Suppressor macrophage treated with lipopolysaccharide for 4 hours (primary cell): ENCODE results near the gene ADAM23.

Experiments used
- DNase-seq: peaks from one replicate; pipeline ENCODE4 v3.0.0-alpha.2; 2020

Gene ADAM23

GRCh38 chr2:206443735-206444527 is 599 bp downstream of the ADAM23 start:
- peak; percentile 31 for DNase-seq

GRCh38 chr2:206445948-206446347 is 2.6 kb downstream of the ADAM23 start:
- no peak for DNase-seq

DNA sequence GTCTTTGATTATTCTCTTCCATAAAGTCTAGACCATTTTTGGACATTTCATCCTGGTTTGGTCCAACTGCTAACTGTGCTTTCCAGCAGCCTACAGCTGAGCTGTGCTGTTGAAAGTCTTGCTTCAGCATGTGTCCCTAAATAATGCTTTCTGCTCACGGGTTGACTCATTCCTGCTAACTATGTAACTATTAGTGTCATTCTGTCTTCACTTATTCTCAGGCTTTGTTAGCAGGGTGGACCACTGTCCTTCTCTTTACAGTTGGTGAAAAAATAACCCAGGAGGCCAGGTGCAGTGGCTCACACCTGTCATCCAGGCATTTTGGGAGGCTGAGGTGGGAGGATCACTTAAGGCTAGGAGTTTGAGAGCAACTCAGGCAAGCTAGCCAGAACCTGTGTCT is 8.9 kb downstream of the ADAM23 start:
- no peak for DNase-seq

- no peak for DNase-seq
Observed at GRCh38 chr2:206452750-206453149, 9.4 kb downstream of the ADAM23 start.

DNA sequence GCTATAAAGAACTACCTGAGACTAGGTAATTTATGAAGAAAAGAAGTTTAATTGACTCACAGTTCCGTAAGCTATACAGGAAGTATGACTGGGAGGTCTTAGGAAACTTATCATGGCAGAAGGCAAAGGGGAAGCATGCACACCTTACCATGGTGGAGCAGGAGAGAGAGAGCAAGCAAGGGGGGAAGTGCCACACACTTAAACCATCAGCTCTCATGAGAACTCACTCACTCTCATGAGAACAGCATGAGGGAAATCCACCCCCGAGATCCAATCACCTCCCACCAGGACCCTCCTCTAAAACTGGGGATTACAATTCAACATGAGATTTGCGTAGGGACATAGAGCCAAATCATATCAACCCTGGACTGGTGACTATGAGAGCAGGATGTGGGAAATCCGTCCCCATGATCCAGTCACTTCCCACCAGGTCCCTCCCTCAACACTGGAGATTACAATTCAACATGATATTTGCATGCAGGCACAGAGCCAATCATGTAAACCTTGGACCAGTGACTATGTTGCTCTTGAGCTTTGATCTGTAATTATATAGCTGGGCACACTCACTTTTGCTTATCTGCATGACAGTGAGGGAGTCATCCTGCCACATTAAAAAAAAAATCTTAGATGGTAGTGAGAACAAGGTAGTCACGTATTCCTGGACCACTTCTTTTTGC is 12.9 kb downstream of the ADAM23 start:
- DNase-seq = no peak

GRCh38 chr2:206457188-206457634 is 13.9 kb downstream of the ADAM23 start:
- peak; percentile 7 for DNase-seq

DNA sequence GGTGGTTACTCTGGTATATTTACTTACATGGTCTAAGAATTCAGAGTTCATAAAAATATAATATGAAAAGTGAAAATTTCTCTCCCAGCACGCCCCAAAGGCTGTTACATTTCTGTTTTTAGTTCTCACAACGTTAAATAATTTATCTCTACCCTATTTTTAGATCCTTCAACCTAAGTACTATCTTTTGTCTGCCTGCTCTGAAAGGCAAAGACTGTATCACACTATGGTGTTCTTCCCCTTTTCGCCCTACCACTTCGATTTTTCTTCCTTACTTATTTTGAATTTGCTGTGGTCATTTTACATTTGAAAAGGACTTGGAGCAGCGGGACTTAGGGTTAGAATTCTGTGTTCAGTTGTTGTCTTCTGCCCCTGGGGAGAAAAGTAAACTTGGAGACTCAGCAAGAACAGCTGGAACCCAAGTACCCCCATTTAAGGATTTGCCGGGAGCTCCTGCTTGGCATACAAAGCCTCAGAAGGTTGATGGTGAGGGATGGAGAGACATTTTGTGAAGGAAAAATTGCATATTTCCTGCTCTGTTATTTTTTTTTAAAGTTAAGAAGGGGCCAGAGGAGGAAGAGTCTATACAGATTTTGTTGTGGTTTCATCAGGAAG is 19.0 kb downstream of the ADAM23 start:
- no peak for DNase-seq

DNA sequence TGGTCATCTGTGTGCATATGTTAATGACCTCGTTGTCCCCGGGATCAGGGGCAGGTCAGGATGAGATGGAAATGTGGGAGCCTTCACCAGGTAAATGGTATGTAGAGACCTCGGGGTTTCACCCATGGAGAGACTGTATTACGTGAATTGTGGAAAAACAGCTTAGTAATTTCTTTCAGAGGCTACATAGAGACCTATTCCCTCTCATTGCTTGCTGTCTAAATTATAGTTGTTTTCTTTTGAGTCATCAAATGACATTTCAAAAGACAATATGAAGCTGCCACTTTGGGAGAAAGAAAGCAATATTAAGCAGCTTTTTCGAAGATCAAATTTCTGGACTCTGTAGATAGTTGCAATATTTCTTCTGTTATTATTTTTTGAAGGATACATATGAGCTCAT is 20.4 kb downstream of the ADAM23 start:
- DNase-seq = no peak

DNA sequence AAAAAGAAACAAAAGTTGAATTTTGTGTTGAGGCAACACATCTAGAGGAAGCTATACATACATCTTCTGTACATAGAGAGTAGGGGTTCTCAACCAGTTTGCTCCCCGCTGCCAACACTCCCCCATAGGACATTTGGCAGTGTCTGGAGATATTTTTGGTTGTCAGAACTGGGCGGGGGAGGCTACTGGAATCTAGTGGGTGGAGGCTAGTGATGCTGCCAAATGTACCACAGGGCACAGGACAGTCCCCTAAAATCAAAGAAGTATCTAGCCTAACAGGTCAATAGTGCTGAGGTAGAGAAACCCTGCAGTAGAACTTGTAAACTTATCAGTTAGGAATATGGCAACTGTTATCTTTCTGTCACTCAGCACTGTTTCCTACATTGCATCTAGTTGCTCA is 21.3 kb downstream of the ADAM23 start:
- DNase-seq = no peak

- DNase-seq = no peak
Observed at GRCh38 chr2:206471524-206472062, 28.3 kb downstream of the ADAM23 start.

DNA sequence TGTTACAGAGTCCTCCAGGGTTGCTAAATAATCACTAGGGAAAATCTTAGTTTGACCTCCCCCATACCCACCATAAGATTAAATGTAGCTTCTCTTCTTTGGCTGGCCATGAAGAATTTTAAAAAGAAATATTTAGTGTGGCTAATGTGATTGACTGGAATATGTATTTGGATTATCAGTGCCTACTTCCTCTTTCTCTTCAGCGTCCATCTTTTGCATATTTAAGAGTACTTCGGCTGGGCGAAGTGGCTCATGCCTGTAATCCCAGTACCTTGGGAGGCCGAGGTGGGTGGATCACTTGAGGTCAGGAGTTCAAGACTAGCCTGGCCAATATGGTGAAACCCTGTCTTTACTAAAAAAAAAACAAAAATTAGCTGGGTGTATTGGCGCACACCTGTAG is 28.8 kb downstream of the ADAM23 start:
- no peak for DNase-seq

DNA sequence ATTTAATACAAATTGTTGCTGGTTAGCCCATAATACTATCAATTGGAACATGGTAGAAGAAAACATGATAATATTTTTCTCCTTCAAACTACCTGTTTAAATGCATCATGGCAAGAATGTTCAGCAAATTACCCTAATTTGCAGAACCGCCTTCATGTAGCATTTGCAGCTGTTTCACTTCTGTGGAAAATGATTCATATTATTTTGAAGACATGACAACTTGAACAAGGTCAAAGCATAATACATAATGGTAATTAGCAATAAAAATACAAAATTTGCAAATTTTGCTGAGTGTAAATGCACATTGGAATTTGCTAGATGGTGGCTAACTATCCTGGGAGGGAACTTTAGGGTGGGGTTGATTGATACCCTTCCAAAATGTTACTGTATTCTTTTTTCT is 30.8 kb downstream of the ADAM23 start:
- no peak for DNase-seq

DNA sequence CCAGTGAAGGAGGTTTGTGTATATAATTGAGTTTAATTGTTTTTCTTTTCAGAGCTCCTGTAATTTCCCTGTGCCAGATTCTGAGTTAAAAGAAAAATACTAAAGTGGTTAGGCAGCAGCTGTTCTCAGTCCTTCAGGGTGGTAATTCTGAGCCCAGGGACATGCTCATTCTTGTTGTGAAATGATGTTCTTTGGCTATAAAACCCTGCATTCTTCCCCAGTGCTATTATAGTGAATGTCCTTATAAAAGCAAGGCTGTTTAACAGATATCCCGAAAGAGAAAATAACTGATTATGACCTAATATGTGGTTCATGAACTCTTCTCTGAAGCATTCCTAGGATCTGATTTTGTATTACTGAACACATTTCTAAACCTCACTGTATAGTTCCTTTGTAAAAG is 34.0 kb downstream of the ADAM23 start:
- DNase-seq = no peak

- DNase-seq = no peak
Observed at GRCh38 chr2:206478340-206478739, 35.0 kb downstream of the ADAM23 start.

DNA sequence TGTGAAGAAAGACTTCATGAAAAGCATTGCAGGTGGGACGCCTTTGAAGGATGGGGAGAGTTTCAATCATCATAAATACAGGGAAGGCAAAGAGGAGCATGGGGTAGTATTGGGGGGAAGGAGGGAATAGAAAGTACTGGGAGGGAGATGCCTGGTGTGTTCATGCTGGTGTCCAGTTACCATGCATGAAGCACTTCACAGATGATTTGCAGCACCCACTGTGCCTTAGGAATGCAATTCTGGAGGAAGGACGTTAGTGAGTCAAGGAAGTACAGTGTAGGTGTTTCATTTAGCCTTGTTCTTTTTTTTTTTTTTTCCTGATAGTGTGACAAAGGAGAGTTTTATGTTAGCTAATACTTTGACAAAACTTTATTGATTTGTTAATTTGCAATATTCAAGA is 36.8 kb downstream of the ADAM23 start:
- DNase-seq = no peak

DNA sequence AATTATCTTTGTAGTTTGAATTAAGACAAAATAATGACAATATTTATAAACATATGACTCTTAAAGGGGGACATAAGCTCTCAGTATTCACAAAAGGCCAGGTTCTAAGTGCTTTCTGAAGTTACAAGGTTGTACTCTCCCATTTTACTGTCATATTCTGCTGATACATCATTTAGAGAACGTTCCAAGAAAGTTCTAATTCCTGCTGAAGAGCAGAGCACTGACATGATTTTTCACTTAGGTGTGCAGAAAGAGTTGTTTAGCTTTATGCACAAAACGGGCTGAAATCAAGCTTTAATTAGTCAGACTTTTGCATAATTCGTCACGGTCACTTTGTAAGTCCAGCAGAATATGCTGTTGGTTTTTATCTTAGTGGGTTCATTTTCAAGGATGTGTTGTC is 37.3 kb downstream of the ADAM23 start:
- DNase-seq = no peak

DNA sequence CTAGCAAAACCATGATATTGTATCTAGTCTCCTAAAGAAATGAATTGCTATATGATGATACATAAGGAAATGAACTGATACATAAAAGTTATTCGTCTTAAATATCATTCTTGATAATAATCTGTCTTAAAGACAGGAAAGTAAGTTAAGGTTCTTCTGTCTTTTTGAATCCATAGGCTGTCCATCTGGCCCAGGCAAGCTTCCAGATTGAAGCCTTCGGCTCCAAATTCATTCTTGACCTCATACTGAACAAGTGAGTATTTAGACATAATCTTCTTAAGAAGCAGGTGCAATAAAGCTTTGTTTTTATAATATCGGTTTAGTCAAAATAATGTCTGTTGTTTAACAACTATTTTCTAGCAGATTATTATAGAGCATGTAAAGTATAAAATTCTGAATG is 37.7 kb downstream of the ADAM23 start:
- DNase-seq = no peak

GRCh38 chr2:206482123-206482522 is 38.8 kb downstream of the ADAM23 start:
- DNase-seq = no peak

DNA sequence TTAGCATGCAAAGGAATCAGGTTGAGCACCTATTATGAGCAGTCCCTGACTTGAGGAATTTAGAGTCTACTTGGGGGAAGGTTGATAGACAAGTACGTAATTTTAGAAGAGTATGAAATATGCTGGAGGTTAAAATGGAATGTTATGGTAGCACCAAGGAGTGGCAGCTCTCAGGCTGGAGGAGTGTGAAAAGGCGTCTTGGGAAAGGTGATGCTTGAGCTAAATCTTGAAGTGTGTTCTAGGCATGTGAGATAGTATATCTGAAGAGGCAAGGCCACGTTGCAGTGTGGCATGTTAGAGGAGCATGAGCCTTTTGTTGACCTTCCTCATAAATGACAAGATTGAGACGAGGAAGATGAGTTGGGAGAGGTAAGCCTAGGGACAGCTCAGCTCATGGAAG is 39.3 kb downstream of the ADAM23 start:
- DNase-seq = no peak

GRCh38 chr2:206488053-206488452 is 44.7 kb downstream of the ADAM23 start:
- DNase-seq = no peak

DNA sequence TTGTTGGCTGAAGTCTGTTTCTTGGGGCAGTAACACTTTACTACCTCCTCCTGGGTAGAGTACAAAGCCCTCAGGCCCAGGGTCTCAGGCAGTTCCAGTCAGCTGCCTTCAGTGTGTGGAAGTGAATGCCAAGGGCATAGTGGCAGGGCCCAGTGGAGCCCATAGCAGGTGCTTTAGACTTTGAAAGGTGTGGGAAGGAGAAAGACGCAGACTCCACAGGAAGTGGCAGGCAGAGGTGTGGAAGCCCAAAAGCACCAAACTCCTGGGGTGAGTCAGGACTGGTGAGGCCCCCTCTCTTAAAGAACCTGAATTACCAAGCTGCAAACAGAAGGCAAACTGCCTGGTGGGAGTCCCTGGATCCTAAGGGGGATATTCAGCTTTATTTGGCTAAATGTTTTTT is 45.3 kb downstream of the ADAM23 start:
- no peak for DNase-seq

- DNase-seq = no peak
Observed at GRCh38 chr2:206494061-206494460, 50.7 kb downstream of the ADAM23 start.

DNA sequence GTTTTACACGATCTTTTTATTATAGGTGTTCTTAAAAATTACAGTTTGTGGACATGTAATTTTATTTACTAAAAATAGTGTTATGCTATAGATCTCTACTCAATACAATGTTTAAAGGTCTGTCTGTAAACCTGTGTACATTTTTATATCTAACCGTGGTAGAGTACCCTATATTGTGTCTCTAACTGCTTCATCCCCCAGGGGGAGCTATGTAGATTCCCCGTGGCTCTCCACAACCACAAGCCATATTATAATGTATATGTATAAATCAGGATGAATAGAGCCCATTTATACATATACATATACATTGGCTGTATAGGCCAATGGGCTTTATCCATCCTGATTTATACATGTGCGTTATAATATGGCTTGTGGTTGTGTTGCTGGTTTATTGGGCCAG is 59.4 kb downstream of the ADAM23 start:
- no peak for DNase-seq

DNA sequence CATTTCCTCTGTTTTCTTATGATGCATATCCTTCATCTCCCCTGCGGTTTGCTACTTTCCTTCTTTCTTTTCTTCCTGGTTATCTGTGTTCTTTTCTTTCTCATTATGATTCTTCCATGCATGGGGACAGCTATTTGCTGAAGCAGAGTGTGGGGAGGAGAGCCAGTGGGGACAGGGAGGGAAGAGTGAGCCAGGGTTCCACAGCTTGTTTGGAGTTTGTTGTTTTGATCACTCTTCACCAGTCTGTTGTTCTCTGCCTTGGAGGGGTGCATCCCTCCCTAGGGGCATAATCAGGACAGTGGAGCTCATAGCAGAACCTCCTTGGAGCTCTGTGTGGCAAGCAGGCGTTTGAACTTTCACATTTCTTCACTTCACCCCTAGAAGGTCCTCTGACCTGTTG is 68.0 kb downstream of the ADAM23 start:
- DNase-seq = no peak
